GM10248 (cell line): ENCODE measurements around the gene VPS72.

Experiments used
- CTCF ChIA-PET: fragments of 300-600 bp; sonication (Branson Sonifier 250); formaldehyde crosslinking; extraction: SDS; loops from one replicate; lab custom pipeline; 2021; ENCODE audit warnings: antibody characterized with exemption; lab: Yijun Ruan, JAX
- POLR2A ChIA-PET: fragments of 350-650 bp; sonication (Branson Sonifier 250); formaldehyde crosslinking; extraction: SDS; loops from one replicate; lab custom pipeline; 2020; ENCODE audit warnings: antibody characterized with exemption; lab: Yijun Ruan, JAX
- DNase-seq: peaks from one replicate; pipeline ENCODE4 v3.0.0; 2012; ENCODE audit errors: extremely low spot score
- TF ChIP-seq, protein P1 (sequence below): IDR thresholded peaks from 2 replicates; pipeline ENCODE4 v1.5.1; 2012; ENCODE audit warnings: mild to moderate bottlenecking, low read depth; ENCODE audit errors: extremely low read depth, missing control alignments, control extremely low read depth

Gene VPS72

DNA sequence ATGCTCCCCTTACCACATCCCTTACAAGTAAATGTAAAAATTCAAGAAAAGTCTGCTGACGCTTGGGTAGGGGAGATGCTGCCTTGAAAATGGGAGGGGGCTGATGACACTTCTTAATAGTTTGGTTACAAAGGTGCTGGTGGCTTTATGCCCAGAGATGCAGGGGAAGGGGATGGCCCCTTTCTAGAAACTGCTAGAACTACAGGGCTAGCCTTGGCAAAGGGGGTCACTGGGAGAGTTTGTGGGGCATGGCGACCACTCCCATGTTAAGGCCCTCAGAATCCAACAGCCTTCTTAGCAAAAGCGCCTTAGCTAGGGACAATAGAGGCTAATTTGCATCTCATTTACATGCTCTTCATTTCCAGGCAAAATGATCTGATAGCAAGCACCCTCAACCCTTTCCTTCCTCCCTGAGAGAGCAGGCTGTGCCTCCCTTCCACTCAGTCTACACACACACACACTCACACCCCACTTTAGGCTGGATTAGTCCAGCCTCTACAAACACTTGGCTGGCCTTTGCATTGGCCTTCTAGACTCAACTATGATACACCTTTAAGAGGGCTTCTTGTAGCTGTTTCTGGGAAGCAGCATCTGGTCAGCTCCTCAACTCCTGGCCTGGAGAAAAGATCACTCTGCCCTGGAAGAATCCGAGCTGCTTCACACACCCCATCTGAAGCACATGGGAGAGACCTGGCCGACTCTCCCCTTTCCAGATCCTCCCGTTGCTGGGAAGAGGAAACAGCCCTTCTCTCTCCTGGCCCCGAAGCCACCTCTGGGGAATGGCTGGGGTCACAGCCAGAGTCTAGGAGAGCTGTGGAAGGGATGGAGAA is 45.3 kb downstream of the VPS72 start:
- DNase-seq = no peak
- POLR2A ChIA-PET = interaction anchor here (0.5 to 0.9 kb wide), 2 partner anchors 101 to 294 kb away, joined by 3 to 4 read pairs; no protein-coding TSS in a partner anchor
- TF ChIP-seq, protein P1, sequence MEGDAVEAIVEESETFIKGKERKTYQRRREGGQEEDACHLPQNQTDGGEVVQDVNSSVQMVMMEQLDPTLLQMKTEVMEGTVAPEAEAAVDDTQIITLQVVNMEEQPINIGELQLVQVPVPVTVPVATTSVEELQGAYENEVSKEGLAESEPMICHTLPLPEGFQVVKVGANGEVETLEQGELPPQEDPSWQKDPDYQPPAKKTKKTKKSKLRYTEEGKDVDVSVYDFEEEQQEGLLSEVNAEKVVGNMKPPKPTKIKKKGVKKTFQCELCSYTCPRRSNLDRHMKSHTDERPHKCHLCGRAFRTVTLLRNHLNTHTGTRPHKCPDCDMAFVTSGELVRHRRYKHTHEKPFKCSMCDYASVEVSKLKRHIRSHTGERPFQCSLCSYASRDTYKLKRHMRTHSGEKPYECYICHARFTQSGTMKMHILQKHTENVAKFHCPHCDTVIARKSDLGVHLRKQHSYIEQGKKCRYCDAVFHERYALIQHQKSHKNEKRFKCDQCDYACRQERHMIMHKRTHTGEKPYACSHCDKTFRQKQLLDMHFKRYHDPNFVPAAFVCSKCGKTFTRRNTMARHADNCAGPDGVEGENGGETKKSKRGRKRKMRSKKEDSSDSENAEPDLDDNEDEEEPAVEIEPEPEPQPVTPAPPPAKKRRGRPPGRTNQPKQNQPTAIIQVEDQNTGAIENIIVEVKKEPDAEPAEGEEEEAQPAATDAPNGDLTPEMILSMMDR = no peak
- CTCF ChIA-PET = interaction anchor here (3.0 to 7.5 kb wide), 3 partner anchors 11 to 45 kb away, joined by 18 to 56 read pairs (median 19); partner anchors contain the start of gene TNFAIP8L2

DNA sequence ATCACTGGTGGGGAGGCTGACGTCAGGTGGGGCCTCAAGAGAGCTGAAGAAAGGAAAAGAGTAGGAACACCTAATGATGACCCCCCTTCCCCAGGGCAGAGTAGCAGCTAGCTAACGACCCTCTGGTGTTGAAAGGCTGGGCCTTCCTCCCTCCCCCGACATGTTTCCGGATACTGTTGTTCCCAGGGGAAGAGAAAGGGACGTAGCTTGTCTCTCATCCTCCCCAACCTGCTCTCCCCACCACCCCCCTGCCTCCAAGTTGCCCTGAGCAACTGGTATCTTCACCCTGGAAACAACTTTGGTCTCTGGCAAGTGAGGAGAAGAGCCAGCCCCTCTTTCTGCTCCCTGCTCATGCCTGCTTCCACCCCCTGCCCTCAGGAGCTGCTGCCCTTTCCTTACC is 46.0 kb downstream of the VPS72 start:
- ChIA-PET CTCF (interaction anchor here (3.0 to 7.5 kb wide), 3 partner anchors 12 to 44 kb away, joined by 18 to 56 read pairs (median 19); partner anchors contain the start of gene TNFAIP8L2), POLR2A (no interaction called here)
- DNase-seq = no peak
- TF ChIP-seq, protein P1 = no peak

DNA sequence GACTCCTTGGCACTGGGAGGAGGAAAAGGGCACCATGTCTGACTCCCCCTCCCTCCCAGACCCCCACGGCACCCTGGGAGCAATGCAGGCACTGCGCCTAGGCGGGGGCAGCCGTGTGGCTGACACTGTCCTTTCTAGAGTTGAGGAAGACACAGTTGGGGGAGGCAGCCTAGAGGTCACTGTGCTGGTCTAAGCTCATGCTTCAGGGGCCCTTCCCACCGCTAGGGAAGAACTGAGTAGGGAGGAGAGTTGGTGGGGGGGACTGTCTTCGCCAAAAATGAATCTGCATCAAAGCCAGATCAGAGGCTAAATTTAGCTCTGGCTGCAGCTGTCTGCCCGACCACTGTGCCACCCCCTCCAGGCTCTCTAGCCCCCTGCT is 47.0 kb downstream of the VPS72 start:
- DNase-seq = no peak
- POLR2A ChIA-PET = interaction anchor here (0.6 kb wide), 1 partner anchor 117 kb away, joined by 4 read pairs; no protein-coding TSS in a partner anchor
- CTCF ChIA-PET = interaction anchor here (1.1 to 7.5 kb wide), 6 partner anchors 9 to 46 kb away, joined by 3 to 56 read pairs (median 11); partner anchors contain the start of gene TNFAIP8L2
- TF ChIP-seq, protein P1 = no peak

DNA sequence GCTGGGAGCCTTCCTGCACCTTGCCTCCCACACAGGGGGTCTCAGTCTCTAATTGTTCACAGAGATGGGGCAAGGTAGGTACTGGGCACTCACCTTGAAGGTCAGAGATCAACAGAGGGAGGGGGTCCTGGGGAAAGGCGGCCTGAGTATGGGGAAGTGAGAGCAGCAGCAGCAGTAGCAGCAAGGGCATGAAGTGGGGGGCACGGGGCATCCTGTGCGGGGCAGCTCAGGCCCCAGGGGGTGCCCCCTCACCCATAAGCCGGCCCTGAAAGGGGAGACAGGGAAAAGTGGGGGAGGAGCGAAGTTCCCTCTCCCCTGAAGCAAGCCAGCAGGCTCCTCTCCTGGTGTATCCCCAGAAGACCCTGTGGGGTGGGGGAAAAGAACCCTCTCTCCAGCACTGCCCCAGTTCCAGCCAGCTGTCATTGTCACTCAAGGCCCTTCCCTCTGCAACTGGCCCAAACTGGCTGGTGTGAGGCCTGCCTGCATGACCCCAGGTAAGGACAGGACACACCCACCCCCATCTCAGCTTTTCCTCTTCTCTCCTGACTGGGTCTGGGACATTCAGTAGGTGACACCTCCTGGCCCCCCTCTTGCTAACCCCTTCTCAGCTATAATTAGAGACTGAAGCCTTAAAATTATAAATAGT is 47.5 kb downstream of the VPS72 start:
- TF ChIP-seq, protein P1 = no peak
- DNase-seq = no peak
- ChIA-PET POLR2A (no interaction called here), CTCF (interaction anchor here (1.1 to 7.5 kb wide), 7 partner anchors 8 to 45 kb away, joined by 3 to 56 read pairs (median 9); partner anchors contain the start of gene TNFAIP8L2)

DNA sequence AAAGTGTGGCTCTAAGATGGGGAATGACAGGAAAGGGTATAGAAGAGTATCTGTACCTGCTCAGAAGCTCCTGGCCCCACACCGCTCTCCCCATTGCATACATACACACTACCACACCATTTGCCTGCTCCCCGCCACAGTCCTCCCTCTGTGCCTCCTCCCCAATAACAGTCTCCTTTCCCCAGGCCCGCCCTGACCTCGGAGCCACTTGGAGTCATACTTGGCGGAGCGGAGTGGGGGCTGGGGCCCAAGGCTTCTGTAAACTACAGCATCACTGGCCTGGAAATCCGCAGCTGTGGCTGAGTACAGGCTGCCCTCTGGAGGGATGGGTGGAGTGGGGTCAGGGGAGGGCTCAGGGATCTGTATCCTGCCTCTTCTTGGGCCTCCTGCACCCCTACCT is 52.2 kb downstream of the VPS72 start:
- DNase-seq = no peak
- ChIA-PET CTCF (no interaction called here), POLR2A (no interaction called here)
- TF ChIP-seq, protein P1 = no peak
